KMS-11 (cell line): ENCODE data around the gene TAX1BP1.

Experiments
- H2AFZ ChIP-seq: fragments of 200-600 bp; sonication (generic); 2 replicates; pipeline ENCODE4 v1.6.1; 2016; ENCODE audit warnings: antibody characterized with exemption, mixed run types, low read depth
- H3K27ac ChIP-seq: fragments of 200-600 bp; sonication (generic); 2 replicates; pipeline ENCODE4 v1.6.1; 2016; ENCODE audit warnings: mild to moderate bottlenecking, mixed run types
- H3K27me3 ChIP-seq: fragments of 200-600 bp; sonication (generic); 2 replicates; pipeline ENCODE4 v1.6.1; 2017; ENCODE audit warnings: mild to moderate bottlenecking, low read depth, mixed run types, moderate library complexity; ENCODE audit not compliant: insufficient read depth
- H3K36me3 ChIP-seq: fragments of 200-600 bp; sonication (generic); 2 replicates; pipeline ENCODE4 v1.6.1; 2017; ENCODE audit warnings: mild to moderate bottlenecking, mixed run types; ENCODE audit not compliant: insufficient read depth
- H3K4me1 ChIP-seq: fragments of 200-600 bp; sonication (generic); 2 replicates; pipeline ENCODE4 v1.6.1; 2016; ENCODE audit warnings: mild to moderate bottlenecking, low read depth, mixed run types; ENCODE audit not compliant: poor library complexity, severe bottlenecking
- H3K4me2 ChIP-seq: fragments of 200-600 bp; sonication (generic); 2 replicates; pipeline ENCODE4 v1.7.0; 2016; ENCODE audit warnings: mild to moderate bottlenecking, mixed run types
- H3K4me3 ChIP-seq: fragments of 200-600 bp; sonication (generic); IDR thresholded peaks from 2 replicates; pipeline ENCODE4 v1.6.1; 2017; ENCODE audit warnings: low read depth, low read length, mixed read lengths; ENCODE audit not compliant: insufficient read depth
- H3K79me2 ChIP-seq: fragments of 200-600 bp; sonication (generic); 2 replicates; pipeline ENCODE4 v1.6.1; 2016; ENCODE audit warnings: low read depth, mixed run types; ENCODE audit not compliant: insufficient read depth
- H3K9ac ChIP-seq: fragments of 200-600 bp; sonication (generic); 2 replicates; pipeline ENCODE4 v1.6.1; 2016; ENCODE audit warnings: mild to moderate bottlenecking, mixed run types
- H4K20me1 ChIP-seq: fragments of 200-600 bp; sonication (generic); 2 replicates; pipeline ENCODE4 v1.6.1; 2016; ENCODE audit warnings: mild to moderate bottlenecking, mixed run types; ENCODE audit not compliant: insufficient read depth
- TF ChIP-seq, protein P1 (sequence below): fragments of 200-600 bp; sonication (generic); conservative IDR thresholded peaks from 2 replicates; pipeline ENCODE4 v1.6.1; 2017; ENCODE audit warnings: low read depth, mild to moderate bottlenecking, antibody characterized with exemption, low read length, moderate library complexity, mixed read lengths

The TAX1BP1 gene

GRCh38 chr7:27745064-27745583 is 5.2 kb downstream of the TAX1BP1 start:
- TF ChIP-seq, protein P1, sequence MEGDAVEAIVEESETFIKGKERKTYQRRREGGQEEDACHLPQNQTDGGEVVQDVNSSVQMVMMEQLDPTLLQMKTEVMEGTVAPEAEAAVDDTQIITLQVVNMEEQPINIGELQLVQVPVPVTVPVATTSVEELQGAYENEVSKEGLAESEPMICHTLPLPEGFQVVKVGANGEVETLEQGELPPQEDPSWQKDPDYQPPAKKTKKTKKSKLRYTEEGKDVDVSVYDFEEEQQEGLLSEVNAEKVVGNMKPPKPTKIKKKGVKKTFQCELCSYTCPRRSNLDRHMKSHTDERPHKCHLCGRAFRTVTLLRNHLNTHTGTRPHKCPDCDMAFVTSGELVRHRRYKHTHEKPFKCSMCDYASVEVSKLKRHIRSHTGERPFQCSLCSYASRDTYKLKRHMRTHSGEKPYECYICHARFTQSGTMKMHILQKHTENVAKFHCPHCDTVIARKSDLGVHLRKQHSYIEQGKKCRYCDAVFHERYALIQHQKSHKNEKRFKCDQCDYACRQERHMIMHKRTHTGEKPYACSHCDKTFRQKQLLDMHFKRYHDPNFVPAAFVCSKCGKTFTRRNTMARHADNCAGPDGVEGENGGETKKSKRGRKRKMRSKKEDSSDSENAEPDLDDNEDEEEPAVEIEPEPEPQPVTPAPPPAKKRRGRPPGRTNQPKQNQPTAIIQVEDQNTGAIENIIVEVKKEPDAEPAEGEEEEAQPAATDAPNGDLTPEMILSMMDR: peak; percentile 61
- Histone ChIP-seq H3K27me3 (no peaks in the 10 kb centered on the region), H3K79me2 (peaks cover 55% of the 10 kb centered on the region; the same call in 1 of the 2 replicates), H3K9ac (0 out of 2 replicates have a peak overlapping the region, but pooled peaks have one; percentile 9), H3K4me1 (peaks cover 20% of the 10 kb centered on the region), H3K27ac (peak overlapping the region; percentile 21), H3K4me2 (peak overlapping the region; percentile 30), H2AFZ (no peak overlapping the region), H3K36me3 (no peaks in the 10 kb centered on the region), H4K20me1 (no peaks in the 10 kb centered on the region; the same call in 1 of the 2 replicates), H3K4me3 (no peak overlapping the region)

- H4K20me1 ChIP-seq: no peaks in the 10 kb centered on the region; the same call in 1 of the 2 replicates
- TF ChIP-seq, protein P1: no peak
- H3K4me2 ChIP-seq: no peak overlapping the region
- no peak overlapping the region for H3K27ac ChIP-seq
- no peaks in the 10 kb centered on the region for H3K36me3 ChIP-seq
- peaks cover 47% of the 10 kb centered on the region; the same call in 1 of the 2 replicates for H3K79me2 ChIP-seq
- H3K4me3 ChIP-seq: no peak overlapping the region
- no peak overlapping the region for H2AFZ ChIP-seq
- H3K9ac ChIP-seq: no peak overlapping the region
- peaks cover 13% of the 10 kb centered on the region for H3K4me1 ChIP-seq
- H3K27me3 ChIP-seq: no peaks in the 10 kb centered on the region
Measured at GRCh38 chr7:27746486-27746885, 6.5 kb downstream of the TAX1BP1 start.

DNA sequence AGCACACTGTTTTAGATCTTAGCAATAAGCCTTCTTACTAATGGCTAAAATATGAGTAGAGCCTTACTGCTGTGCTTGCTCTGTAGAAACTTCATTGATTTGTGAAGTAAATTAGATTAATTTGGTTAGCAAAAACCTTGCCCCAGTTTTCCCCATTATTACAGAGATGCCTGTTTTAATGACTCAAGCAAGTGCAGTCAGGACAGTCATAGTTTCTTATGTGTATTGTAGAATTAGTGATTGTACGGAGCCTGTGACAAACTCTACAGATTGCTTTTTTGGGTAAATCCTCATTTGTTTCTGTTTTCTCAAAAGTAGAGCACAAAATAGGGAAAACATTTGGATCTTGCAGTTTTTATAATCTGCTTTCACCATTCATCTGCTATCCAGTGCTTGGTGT is 7.0 kb downstream of the TAX1BP1 start:
- TF ChIP-seq, protein P1: no peak
- H3K4me1 ChIP-seq: peaks cover 13% of the 10 kb centered on the region
- H2AFZ ChIP-seq: no peak overlapping the region
- no peak overlapping the region for H3K27ac ChIP-seq
- H3K4me2 ChIP-seq: no peak overlapping the region
- no peaks in the 10 kb centered on the region for H3K27me3 ChIP-seq
- H3K79me2 ChIP-seq: peaks cover 45% of the 10 kb centered on the region; the same call in 1 of the 2 replicates
- H3K36me3 ChIP-seq: no peaks in the 10 kb centered on the region
- no peak overlapping the region for H3K4me3 ChIP-seq
- no peaks in the 10 kb centered on the region; the same call in 1 of the 2 replicates for H4K20me1 ChIP-seq
- no peak overlapping the region for H3K9ac ChIP-seq

DNA sequence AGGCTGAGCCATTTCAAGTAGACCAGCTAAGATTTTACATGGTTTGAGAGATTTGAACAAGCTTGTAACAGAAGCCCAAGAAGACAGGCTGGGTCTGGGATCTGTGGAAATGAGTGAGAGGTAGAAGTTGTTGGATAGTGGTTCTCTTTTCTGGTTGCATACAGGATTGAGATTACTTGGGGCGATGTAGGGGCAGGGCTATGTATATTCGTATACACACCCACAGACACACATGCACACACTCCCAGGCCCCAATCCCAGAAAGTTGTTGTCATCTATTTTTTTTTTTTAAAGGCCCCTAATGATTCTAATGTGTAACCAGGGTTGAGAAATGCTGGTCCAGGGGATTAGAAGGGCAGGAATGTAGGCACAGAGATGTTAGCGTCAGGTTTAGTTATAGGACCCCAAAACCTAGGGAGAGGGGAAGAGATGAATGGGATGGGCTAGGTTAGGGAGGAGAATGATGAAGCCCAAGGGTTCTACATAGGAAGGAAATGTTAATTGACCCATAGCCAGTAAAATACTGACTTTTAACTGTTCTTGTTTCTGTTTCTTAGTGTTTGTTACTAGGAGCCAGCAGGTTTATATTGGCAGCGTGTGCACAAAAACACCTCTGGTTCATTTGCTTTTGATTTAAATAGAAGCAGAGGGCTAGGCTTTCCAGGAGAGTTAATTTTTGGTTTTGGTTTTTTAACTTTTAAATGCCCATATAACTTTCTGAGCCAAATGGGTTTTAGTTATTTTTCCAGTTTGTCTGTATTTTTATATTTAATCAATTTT is 7.8 kb downstream of the TAX1BP1 start:
- no peaks in the 10 kb centered on the region for H3K36me3 ChIP-seq
- H3K79me2 ChIP-seq: peaks cover 38% of the 10 kb centered on the region; the same call in 1 of the 2 replicates
- H2AFZ ChIP-seq: no peak overlapping the region
- H3K27me3 ChIP-seq: no peaks in the 10 kb centered on the region
- no peaks in the 10 kb centered on the region; the same call in 1 of the 2 replicates for H4K20me1 ChIP-seq
- peaks cover 13% of the 10 kb centered on the region for H3K4me1 ChIP-seq
- H3K4me2 ChIP-seq: no peak overlapping the region
- no peak overlapping the region for H3K9ac ChIP-seq
- TF ChIP-seq, protein P1: no peak
- H3K4me3 ChIP-seq: no peak overlapping the region
- no peak overlapping the region for H3K27ac ChIP-seq
